ENCODE data around the gene LHPP.
"Not testable (repeated sequence)": the region's sequence is repeated elsewhere in the genome, so short reads cannot be mapped to it uniquely, and the experiment has no call there.

LHPP gene

DNA sequence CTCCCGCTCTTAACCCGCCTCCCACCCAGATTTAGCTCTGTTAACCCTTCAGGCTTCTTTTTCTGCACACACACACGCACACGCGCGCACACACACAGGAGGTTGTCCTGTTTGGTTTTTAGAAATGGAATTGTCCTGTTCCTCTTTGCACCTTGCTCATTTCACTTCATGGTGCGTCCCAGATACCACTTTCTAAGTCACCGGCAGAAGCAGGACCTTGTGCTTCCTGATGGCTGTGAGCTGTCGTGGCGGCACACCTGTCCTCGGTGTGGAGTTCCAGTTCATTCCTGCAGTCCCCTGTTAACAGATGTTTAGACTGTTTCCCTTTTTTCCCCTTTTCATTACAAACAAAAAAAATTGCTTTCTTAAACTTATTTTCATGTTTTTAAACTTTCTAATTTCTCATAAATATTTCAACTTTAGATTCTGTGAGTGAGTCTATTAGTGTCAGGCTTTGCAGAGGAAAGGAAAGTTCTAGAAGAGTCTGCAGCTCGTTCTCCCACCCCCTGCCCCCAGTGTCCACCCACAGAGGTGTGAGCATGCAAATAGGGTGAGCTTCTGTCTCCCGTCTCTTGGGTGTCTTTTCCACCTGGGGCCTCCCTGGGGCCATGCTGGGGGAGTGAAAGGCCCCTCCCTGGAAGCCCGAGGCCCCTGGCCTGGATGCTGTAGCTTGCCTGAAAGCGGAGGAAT lies 85.5 kb downstream of the LHPP start:
- H3K9ac ChIP-seq (ENCODE audit: insufficient read length, low read depth) = no peak overlapping the region
- H3K36me3 ChIP-seq (ENCODE audit: insufficient read depth, insufficient read length, low read length) = no peaks in the 10 kb centered on the region
- no peaks in the 10 kb centered on the region for H3K9me3 ChIP-seq (ENCODE audit: insufficient read depth, low read length)
- TF ChIP-seq YY1 (IDR thresholded peaks at IDR 0.05; ENCODE audit: insufficient read depth, insufficient read length) (no peak), SUZ12 (IDR thresholded peaks at IDR 0.05; ENCODE audit: extremely low read depth, insufficient read depth, insufficient read length) (no peak), ZNF274 (IDR thresholded peaks at IDR 0.05; ENCODE audit: low read depth, low read length) (no peak)
- DNase-seq (ENCODE audit: low read depth, low spot score) = no peak
- H3K4me1 ChIP-seq (ENCODE audit: insufficient read depth, insufficient read length) = peaks cover 14% of the 10 kb centered on the region
- H3K27me3 ChIP-seq (ENCODE audit: insufficient read depth, insufficient read length) = no peaks in the 10 kb centered on the region
- no peak overlapping the region for H3K4me3 ChIP-seq (ENCODE audit: insufficient read length, low read depth)

DNA sequence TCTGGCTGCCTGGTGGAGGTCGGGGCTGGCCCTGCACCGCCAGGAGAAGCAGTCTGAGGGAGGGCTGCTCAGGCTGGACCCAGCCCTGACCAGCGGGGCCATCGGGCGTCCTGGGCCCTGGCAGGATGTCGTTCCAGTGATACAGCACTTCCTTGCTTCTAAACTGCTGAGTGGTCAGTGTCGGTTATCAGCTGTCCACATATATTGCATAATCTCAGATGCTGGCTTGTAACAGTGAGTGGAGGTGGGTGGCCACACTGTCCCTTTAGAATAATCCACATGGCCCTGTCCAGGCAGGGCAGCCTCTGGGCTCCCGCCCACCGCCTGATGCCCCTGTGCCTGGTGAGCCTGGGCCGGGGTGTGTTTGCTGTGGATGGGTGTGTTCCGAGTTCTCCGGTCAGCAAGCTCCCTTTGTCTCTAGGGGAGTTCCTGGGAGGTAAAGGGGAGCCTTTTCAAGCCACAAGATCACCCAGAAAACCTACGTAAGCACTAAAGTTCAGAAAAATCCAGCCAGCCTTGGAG lies 86.1 kb downstream of the LHPP start:
- TF ChIP-seq YY1 (IDR thresholded peaks at IDR 0.05; ENCODE audit: insufficient read depth, insufficient read length) (no peak), SUZ12 (IDR thresholded peaks at IDR 0.05; ENCODE audit: extremely low read depth, insufficient read depth, insufficient read length) (no peak), ZNF274 (IDR thresholded peaks at IDR 0.05; ENCODE audit: low read depth, low read length) (no peak)
- H3K9ac ChIP-seq (ENCODE audit: insufficient read length, low read depth) = no peak overlapping the region
- no peaks in the 10 kb centered on the region for H3K36me3 ChIP-seq (ENCODE audit: insufficient read depth, insufficient read length, low read length)
- DNase-seq (ENCODE audit: low read depth, low spot score) = no peak
- H3K4me3 ChIP-seq (ENCODE audit: insufficient read length, low read depth) = no peak overlapping the region
- no peaks in the 10 kb centered on the region for H3K27me3 ChIP-seq (ENCODE audit: insufficient read depth, insufficient read length)
- peaks cover 14% of the 10 kb centered on the region for H3K4me1 ChIP-seq (ENCODE audit: insufficient read depth, insufficient read length)
- no peaks in the 10 kb centered on the region for H3K9me3 ChIP-seq (ENCODE audit: insufficient read depth, low read length)

DNA sequence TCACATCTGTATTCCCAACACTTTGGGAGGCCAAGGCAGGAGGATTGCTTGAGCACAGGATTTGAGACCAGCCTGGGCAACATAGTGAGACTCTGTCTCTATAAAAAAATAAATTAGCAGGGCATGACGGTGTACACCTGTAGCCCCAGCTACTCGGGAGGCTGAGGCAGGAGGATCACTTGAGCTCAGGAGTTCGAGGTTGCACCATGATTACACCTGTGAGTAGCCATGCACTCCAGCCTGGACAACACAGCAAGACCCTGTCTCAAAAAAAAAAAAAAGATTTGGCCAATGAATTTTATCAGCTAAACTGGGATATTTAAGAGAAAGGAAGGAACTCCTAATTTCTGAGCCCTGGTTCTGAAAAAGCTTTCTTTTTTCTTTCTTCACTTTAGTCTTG lies 87.5 kb downstream of the LHPP start:
- not testable (repeated sequence) for DNase-seq (ENCODE audit: low read depth, low spot score); H3K4me3 ChIP-seq (ENCODE audit: insufficient read length, low read depth); H3K9me3 ChIP-seq (ENCODE audit: insufficient read depth, low read length); H3K9ac ChIP-seq (ENCODE audit: insufficient read length, low read depth); H3K27me3 ChIP-seq (ENCODE audit: insufficient read depth, insufficient read length); H3K36me3 ChIP-seq (ENCODE audit: insufficient read depth, insufficient read length, low read length)
- peaks cover 14% of the 10 kb centered on the region for H3K4me1 ChIP-seq (ENCODE audit: insufficient read depth, insufficient read length)

DNA sequence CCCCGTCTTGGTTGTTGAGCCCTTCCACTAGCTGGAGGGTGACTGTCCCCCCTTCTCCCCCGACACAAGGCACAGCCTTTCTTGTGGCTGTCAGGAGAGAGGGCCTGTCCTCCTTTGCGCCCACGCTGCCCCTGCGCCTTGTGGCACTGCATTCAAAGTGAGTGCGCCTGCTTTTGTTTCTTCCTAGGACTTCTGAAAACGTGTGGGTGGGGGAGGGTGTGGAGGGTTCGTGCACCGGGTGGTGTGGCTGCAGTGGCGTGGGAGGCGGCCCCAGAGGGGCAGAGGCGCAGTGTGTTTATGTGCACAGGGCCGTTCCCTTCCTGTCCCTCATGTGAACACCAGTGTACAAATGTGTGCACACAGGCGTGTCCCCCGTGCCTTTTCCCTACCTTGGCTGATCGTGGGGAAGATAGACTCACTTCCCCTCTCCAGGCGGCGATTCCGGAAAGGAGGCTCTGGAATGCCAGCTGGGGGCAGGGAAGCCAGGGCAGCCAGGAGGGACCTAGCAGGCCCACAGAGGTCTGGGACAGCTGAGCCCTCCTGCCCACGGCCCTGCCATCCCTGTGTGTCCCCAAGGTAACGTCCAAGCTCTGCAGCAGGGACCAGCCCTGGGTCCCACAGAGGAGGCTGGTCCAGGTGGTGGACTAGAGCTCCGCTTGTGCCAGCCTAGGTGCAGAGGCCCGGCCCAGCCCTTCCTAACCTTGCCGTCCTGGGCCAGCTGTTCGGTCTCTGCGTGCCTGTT lies 88.8 kb downstream of the LHPP start:
- H3K4me3 ChIP-seq (ENCODE audit: insufficient read length, low read depth) = no peak overlapping the region
- TF ChIP-seq ZNF274 (IDR thresholded peaks at IDR 0.05; ENCODE audit: low read depth, low read length) (no peak), YY1 (IDR thresholded peaks at IDR 0.05; ENCODE audit: insufficient read depth, insufficient read length) (no peak), SUZ12 (IDR thresholded peaks at IDR 0.05; ENCODE audit: extremely low read depth, insufficient read depth, insufficient read length) (no peak)
- no peaks in the 10 kb centered on the region for H3K36me3 ChIP-seq (ENCODE audit: insufficient read depth, insufficient read length, low read length)
- no peak for DNase-seq (ENCODE audit: low read depth, low spot score)
- H3K27me3 ChIP-seq (ENCODE audit: insufficient read depth, insufficient read length) = no peaks in the 10 kb centered on the region
- peak overlapping the region; percentile 21 for H3K9ac ChIP-seq (ENCODE audit: insufficient read length, low read depth)
- no peaks in the 10 kb centered on the region for H3K9me3 ChIP-seq (ENCODE audit: insufficient read depth, low read length)
- H3K4me1 ChIP-seq (ENCODE audit: insufficient read depth, insufficient read length) = peaks cover 14% of the 10 kb centered on the region

DNA sequence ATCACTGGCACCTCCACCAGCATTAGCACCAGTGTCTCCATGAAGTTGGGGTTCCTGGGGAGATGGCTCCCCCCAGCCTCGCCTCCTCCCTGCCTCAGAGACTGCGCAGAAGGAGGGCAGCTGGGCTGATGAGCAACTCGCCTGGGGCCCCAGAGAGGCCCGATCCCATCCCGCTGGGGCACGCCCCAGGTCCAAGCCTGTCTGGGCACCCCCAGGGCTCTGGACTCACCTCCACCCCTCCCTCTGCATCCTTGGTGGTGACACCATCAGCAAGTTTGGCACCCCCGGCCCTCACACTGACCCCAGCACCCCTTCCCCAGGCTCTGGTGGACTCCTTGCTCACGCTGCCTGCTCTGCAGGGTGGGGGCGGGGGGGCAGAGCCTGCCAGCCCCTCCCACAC lies 89.5 kb downstream of the LHPP start:
- H3K9me3 ChIP-seq (ENCODE audit: insufficient read depth, low read length) = no peaks in the 10 kb centered on the region
- no peaks in the 10 kb centered on the region for H3K36me3 ChIP-seq (ENCODE audit: insufficient read depth, insufficient read length, low read length)
- H3K27me3 ChIP-seq (ENCODE audit: insufficient read depth, insufficient read length) = no peaks in the 10 kb centered on the region
- peaks cover 14% of the 10 kb centered on the region for H3K4me1 ChIP-seq (ENCODE audit: insufficient read depth, insufficient read length)
- no peak overlapping the region for H3K9ac ChIP-seq (ENCODE audit: insufficient read length, low read depth)
- no peak for DNase-seq (ENCODE audit: low read depth, low spot score)
- H3K4me3 ChIP-seq (ENCODE audit: insufficient read length, low read depth) = no peak overlapping the region
- TF ChIP-seq ZNF274 (IDR thresholded peaks at IDR 0.05; ENCODE audit: low read depth, low read length) (no peak), SUZ12 (IDR thresholded peaks at IDR 0.05; ENCODE audit: extremely low read depth, insufficient read depth, insufficient read length) (no peak), YY1 (IDR thresholded peaks at IDR 0.05; ENCODE audit: insufficient read depth, insufficient read length) (no peak)

DNA sequence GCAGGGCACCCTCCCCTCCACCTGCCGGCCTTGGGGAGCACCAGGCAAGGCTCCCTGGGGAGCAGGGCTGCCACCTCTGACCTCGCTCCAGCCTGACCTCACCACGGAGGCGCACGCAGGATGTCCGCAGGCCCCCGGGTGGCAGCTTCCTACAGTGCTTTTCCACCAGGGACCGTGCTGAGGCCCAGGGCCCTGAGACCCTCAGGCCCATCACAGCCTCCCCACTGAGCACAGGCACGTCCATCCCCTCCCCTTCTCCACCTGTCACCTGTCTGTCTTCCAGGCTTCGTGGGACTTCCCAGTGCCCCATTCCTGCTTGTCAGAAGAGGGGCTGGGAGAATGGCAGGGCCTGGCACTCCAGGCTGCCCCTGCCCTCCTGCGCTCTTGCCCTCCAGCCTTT lies 90.1 kb downstream of the LHPP start:
- TF ChIP-seq ZNF274 (IDR thresholded peaks at IDR 0.05; ENCODE audit: low read depth, low read length) (no peak), SUZ12 (IDR thresholded peaks at IDR 0.05; ENCODE audit: extremely low read depth, insufficient read depth, insufficient read length) (no peak), YY1 (IDR thresholded peaks at IDR 0.05; ENCODE audit: insufficient read depth, insufficient read length) (no peak)
- peaks cover 14% of the 10 kb centered on the region for H3K4me1 ChIP-seq (ENCODE audit: insufficient read depth, insufficient read length)
- H3K27me3 ChIP-seq (ENCODE audit: insufficient read depth, insufficient read length) = no peaks in the 10 kb centered on the region
- no peak for DNase-seq (ENCODE audit: low read depth, low spot score)
- no peak overlapping the region for H3K4me3 ChIP-seq (ENCODE audit: insufficient read length, low read depth)
- peak overlapping the region; percentile 21 for H3K9ac ChIP-seq (ENCODE audit: insufficient read length, low read depth)
- no peaks in the 10 kb centered on the region for H3K36me3 ChIP-seq (ENCODE audit: insufficient read depth, insufficient read length, low read length)
- H3K9me3 ChIP-seq (ENCODE audit: insufficient read depth, low read length) = no peaks in the 10 kb centered on the region

DNA sequence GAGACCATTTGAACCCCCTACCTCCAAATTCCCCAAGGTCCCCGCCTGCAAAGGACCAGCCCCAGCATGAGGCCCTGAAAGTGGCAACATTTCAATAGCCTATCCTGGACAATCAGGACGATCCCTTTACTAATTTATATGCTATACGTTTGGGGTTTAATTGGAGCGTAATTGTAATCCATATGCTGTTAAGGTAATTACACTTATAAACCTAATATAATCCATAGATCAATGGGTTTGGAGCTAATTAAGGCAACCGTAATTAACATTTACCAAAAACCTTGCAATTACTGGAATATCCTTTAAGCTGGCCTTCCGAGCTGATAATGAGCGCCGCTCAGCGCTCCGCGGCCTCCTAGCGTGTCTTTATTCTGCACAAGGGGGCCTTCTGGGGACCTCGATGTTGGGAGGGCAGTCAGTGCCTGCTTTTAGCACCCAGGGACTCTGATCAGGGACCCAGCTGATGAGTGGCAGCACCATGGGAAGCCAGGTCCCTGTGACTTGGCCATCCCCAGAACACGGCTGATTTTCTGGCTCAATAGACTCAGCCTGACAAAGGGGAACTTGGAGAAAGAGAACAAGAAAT lies 91.2 kb downstream of the LHPP start:
- Histone ChIP-seq H3K4me1 (ENCODE audit: insufficient read depth, insufficient read length) (peaks cover 14% of the 10 kb centered on the region), H3K9me3 (ENCODE audit: insufficient read depth, low read length) (no peaks in the 10 kb centered on the region), H3K9ac (ENCODE audit: insufficient read length, low read depth) (no peak overlapping the region), H3K27me3 (ENCODE audit: insufficient read depth, insufficient read length) (no peaks in the 10 kb centered on the region), H3K4me3 (ENCODE audit: insufficient read length, low read depth) (no peak overlapping the region), H3K36me3 (ENCODE audit: insufficient read depth, insufficient read length, low read length) (no peaks in the 10 kb centered on the region)
- DNase-seq (ENCODE audit: low read depth, low spot score) = no peak
- TF ChIP-seq SUZ12 (IDR thresholded peaks at IDR 0.05; ENCODE audit: extremely low read depth, insufficient read depth, insufficient read length) = no peak
- no peak for TF ChIP-seq YY1 (IDR thresholded peaks at IDR 0.05; ENCODE audit: insufficient read depth, insufficient read length)
- TF ChIP-seq ZNF274 (IDR thresholded peaks at IDR 0.05; ENCODE audit: low read depth, low read length) = no peak
